Measurements from ENCODE around the gene OTUD7B. TPM values are rescaled to one million over a fixed set of nuclear protein-coding genes. Genes with fewer than 3 reads are reported as not detected.

The OTUD7B gene
- total and polyA plus RNA-seq, 10 of the 15 experiments (the other 5 are each of a cell fraction or from before 2014, with no cell fraction given) = 1.7 to 24.9 (median 6.6) TPM

GRCh38 chr1:149972547-149972946, 38.0 kb downstream of the OTUD7B start:
- H2AFZ ChIP-seq (ENCODE audit: control insufficient read depth, low read depth, low read length) = no peak overlapping the region
- ATAC-seq (no peak), FAIRE-seq (no peak), DNase-seq (ENCODE audit: low read depth, low spot score) (no peak)
- ChIA-PET CTCF (interaction anchor here (0.7 to 1.2 kb wide), 2 partner anchors 15 to 196 kb away, joined by 3 to 5 read pairs; no protein-coding TSS in a partner anchor), RAD21 (ENCODE audit: unreplicated experiment) (interaction anchor here (0.7 kb wide), 1 partner anchor 12 kb away, joined by 4 read pairs; no protein-coding TSS in a partner anchor), POLR2A (no interaction called here), SMC1A (ENCODE audit: uncharacterized antibody, unreplicated experiment) (interaction anchor here (0.7 kb wide), 1 partner anchor 84 kb away, joined by 3 read pairs; no protein-coding TSS in a partner anchor)
- H3K79me2 ChIP-seq (ENCODE audit: control insufficient read depth, insufficient read depth, low read length) = no peaks in the 10 kb centered on the region
- no peaks in the 10 kb centered on the region for H3K9me3 ChIP-seq (replicated peaks; ENCODE audit: control insufficient read depth, insufficient read depth, low read length)
- H3K27ac ChIP-seq (ENCODE audit: control insufficient read depth, insufficient read depth) = no peak overlapping the region
- WGBS (ENCODE audit: insufficient coverage, insufficient replicate concordance, low lambda C conversion rate, missing lambda C conversion rate) = 100% methylated on average over 2 of the region's 2 CpGs
- H3K27me3 ChIP-seq (replicated peaks in 1 of 2; ENCODE audit: control insufficient read depth in 2 of 2, insufficient read depth in 2 of 2, low read length in 1 of 2) = no peaks in the 10 kb centered on the region
- H3K4me3 ChIP-seq = no peak overlapping the region
- H3K4me1 ChIP-seq (ENCODE audit: control insufficient read depth, insufficient read depth, low read length) = peaks cover 3% of the 10 kb centered on the region; the same call in 1 of the 2 replicates
- H3K36me3 ChIP-seq (ENCODE audit: control insufficient read depth in 2 of 2, insufficient read depth in 2 of 2, low read length in 1 of 2) = peaks cover 1 to 27% of the 10 kb centered on the region in 2 experiments
- intact Hi-C loops (cut with micrococcal nuclease; ENCODE audit: unreplicated experiment) = no loop called here
- H4K20me1 ChIP-seq (ENCODE audit: control insufficient read depth, insufficient read depth) = no peaks in the 10 kb centered on the region
- TF ChIP-seq, protein P1, sequence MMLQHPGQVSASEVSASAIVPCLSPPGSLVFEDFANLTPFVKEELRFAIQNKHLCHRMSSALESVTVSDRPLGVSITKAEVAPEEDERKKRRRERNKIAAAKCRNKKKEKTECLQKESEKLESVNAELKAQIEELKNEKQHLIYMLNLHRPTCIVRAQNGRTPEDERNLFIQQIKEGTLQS (IDR thresholded peaks at IDR 0.05; ENCODE audit: borderline replicate concordance, extremely low read depth, low read depth, low read length) = no peak
- TF ChIP-seq SREBF2 (IDR thresholded peaks at IDR 0.05; ENCODE audit: low read length) = no peak
- no peak for TF ChIP-seq MEF2B (IDR thresholded peaks at IDR 0.05; ENCODE audit: partially characterized antibody, poor library complexity, severe bottlenecking)
- no peak for TF ChIP-seq BRCA1 (IDR thresholded peaks at IDR 0.05; ENCODE audit: low read depth, low read length)
- TF ChIP-seq IKZF1 (conservative IDR thresholded peaks at IDR 0.05) = no peak
- TF ChIP-seq NBN (IDR thresholded peaks at IDR 0.05) = no peak
- no peak for TF ChIP-seq HDAC6 (IDR thresholded peaks at IDR 0.05; ENCODE audit: unreplicated experiment)
- no peak for TF ChIP-seq POLR2A (IDR thresholded peaks at IDR 0.05; ENCODE audit: low read depth, low read length)
- no peak for TF ChIP-seq ZBTB11 (CRISPR knock-in tag; IDR thresholded peaks at IDR 0.05)
- TF ChIP-seq TCF12 (IDR thresholded peaks at IDR 0.05; ENCODE audit: low read depth, low read length) = no peak
- TF ChIP-seq KAT2A (conservative IDR thresholded peaks at IDR 0.05; ENCODE audit: control insufficient read depth, low read depth, low read length) = no peak
- TF ChIP-seq IRF3 (IDR thresholded peaks at IDR 0.05) = no peak
- no peak for TF ChIP-seq WRNIP1 (IDR thresholded peaks at IDR 0.05; ENCODE audit: borderline replicate concordance, low read depth, low read length)
- TF ChIP-seq MYB (IDR thresholded peaks at IDR 0.05; ENCODE audit: borderline replicate concordance, low read depth, low read length) = no peak
- no peak for TF ChIP-seq CREM (IDR thresholded peaks at IDR 0.05; ENCODE audit: low read depth)
- H3K4me2 ChIP-seq (ENCODE audit: control insufficient read depth, insufficient read depth) = no peak overlapping the region
- BruUV-seq (replicated peaks) = no TSS peak
- H3K9ac ChIP-seq (ENCODE audit: control insufficient read depth, insufficient read depth, low read length) = no peak overlapping the region
- in situ Hi-C loops (cut with MboI) = no loop called here
